A549 (cell line): ENCODE results near the gene COL5A1. TPM values are rescaled to one million over a fixed set of nuclear protein-coding genes. Genes with fewer than 3 reads are reported as not detected.
A peak's percentile ranks its signal among the peaks of the same experiment; 100 is the strongest.

Source experiments
- ATAC-seq, 2 experiments: fragments of 200-7000 bp in 1 of 2; fragments of >200 bp in 1 of 2; cut with Nextera tagmentation in 1 of 2; cut with Tn5 transposase in 1 of 2; 3 replicates each; pipeline versions ENCODE4 v1.8.0 to v1.9.1; 2018 to 2020; ENCODE audit warnings: mild to moderate bottlenecking in 1 of 2, moderate library complexity in 1 of 2
- CTCF ChIA-PET: fragments of 300-600 bp; sonication (Branson Sonifier 250); formaldehyde crosslinking; extraction: SDS; loops from one replicate; lab custom pipeline; 2021; ENCODE audit warnings: antibody characterized with exemption, inconsistent platforms; lab: Yijun Ruan, JAX
- POLR2A ChIA-PET: fragments of 350-600 bp; formaldehyde crosslinking; extraction: SDS; loops from one replicate; lab custom pipeline; 2021; ENCODE audit warnings: antibody characterized with exemption, inconsistent platforms; lab: Yijun Ruan, JAX
- DNase-seq, 2 experiments: peaks; one replicate each; pipeline versions ENCODE4 v3.0.0 to v3.0.0-alpha.2; 2011 to 2016; ENCODE audit warnings: low read depth in 1 of 2, low spot score in 1 of 2
- FAIRE-seq: peaks from 2 replicates; lab custom pipeline; 2011; peaks lifted over from hg19 to GRCh38; lab: Jason Lieb, UNC
- H3K27ac ChIP-seq, 2 experiments: fragments of >200 bp; sonication (Bioruptor Twin); formaldehyde crosslinking; 3 replicates each; pipeline ENCODE4 v1.5.1; 2016 to 2017
- H3K4me1 ChIP-seq: fragments of >200 bp; sonication (Bioruptor Twin); formaldehyde crosslinking; 3 replicates; pipeline ENCODE4 v1.6.1; 2016
- H3K4me2 ChIP-seq: fragments of >200 bp; sonication (Bioruptor Twin); formaldehyde crosslinking; 3 replicates; pipeline ENCODE4 v1.6.1; 2016
- H3K4me3 ChIP-seq: fragments of >200 bp; sonication (Bioruptor Twin); formaldehyde crosslinking; 3 replicates; pipeline ENCODE4 v1.5.1; 2016
- H3K9me3 ChIP-seq: fragments of >200 bp; sonication (Bioruptor Twin); formaldehyde crosslinking; 3 replicates; pipeline ENCODE4 v1.6.1; 2016
- CEBPB ChIP-seq, 2 experiments: fragments of >200 bp in 1 of 2; sonication (Bioruptor Twin) in 1 of 2; formaldehyde crosslinking in 1 of 2; IDR thresholded peaks; 2 replicates each; pipeline ENCODE4 v1.6.1; 2012 to 2016
- ELK1 ChIP-seq: fragments of 150-350 bp; IDR thresholded peaks from 2 replicates; pipeline ENCODE4 v1.6.1; 2014; ENCODE audit warnings: low read depth, mild to moderate bottlenecking, low read length
- ESRRA ChIP-seq: fragments of 150-350 bp; IDR thresholded peaks from 2 replicates; pipeline ENCODE4 v1.6.1; 2014; ENCODE audit warnings: mild to moderate bottlenecking, low read length, borderline replicate concordance
- FOXS1 ChIP-seq: fragments of 250-450 bp; sonication (Bioruptor Pico); IDR thresholded peaks from 2 replicates; pipeline ENCODE4 v1.5.0; 2020; ENCODE audit warnings: mild to moderate bottlenecking, moderate library complexity
- GATA3 ChIP-seq: IDR thresholded peaks from 2 replicates; pipeline ENCODE4 v1.6.1; 2012; ENCODE audit warnings: borderline replicate concordance
- HEYL ChIP-seq: fragments of 250-450 bp; sonication (Bioruptor Pico); IDR thresholded peaks from 2 replicates; pipeline ENCODE4 v1.8.0; 2021; ENCODE audit warnings: mild to moderate bottlenecking, moderate library complexity
- HMGXB4 ChIP-seq: fragments of 250-450 bp; sonication (Bioruptor Pico); IDR thresholded peaks from 2 replicates; pipeline ENCODE4 v1.5.0; 2021; ENCODE audit warnings: mild to moderate bottlenecking, moderate library complexity, borderline replicate concordance
- HOXB5 ChIP-seq: fragments of 250-450 bp; sonication (Bioruptor Pico); IDR thresholded peaks from 2 replicates; pipeline ENCODE4 v1.5.0; 2020; ENCODE audit warnings: mild to moderate bottlenecking, moderate library complexity
- KDM1A ChIP-seq: fragments of 200-600 bp; sonication (generic); IDR thresholded peaks from 2 replicates; pipeline ENCODE4 v1.6.1; 2016; ENCODE audit warnings: low read depth, mild to moderate bottlenecking
- NR3C1 ChIP-seq: fragments of >200 bp; sonication (Bioruptor Twin); formaldehyde crosslinking; IDR thresholded peaks from 3 replicates; pipeline ENCODE4 v1.6.1; 2017
- RFX5 ChIP-seq: fragments of 450-650 bp; IDR thresholded peaks from 2 replicates; pipeline ENCODE4 v1.7.1; 2014; ENCODE audit warnings: antibody characterized with exemption, mild to moderate bottlenecking, moderate library complexity
- RNF2 ChIP-seq: fragments of 200-600 bp; sonication (generic); IDR thresholded peaks from 2 replicates; pipeline ENCODE4 v1.6.1; 2016; ENCODE audit warnings: low read depth, mild to moderate bottlenecking, antibody characterized with exemption, moderate library complexity, borderline replicate concordance
- SMC3 ChIP-seq: fragments of >200 bp; sonication (Bioruptor Twin); formaldehyde crosslinking; IDR thresholded peaks from 3 replicates; pipeline ENCODE4 v1.6.1; 2018; ENCODE audit warnings: inconsistent platforms
- SREBF2 ChIP-seq: fragments of 450-650 bp; IDR thresholded peaks from 2 replicates; pipeline ENCODE4 v1.6.1; 2014; ENCODE audit warnings: mild to moderate bottlenecking, moderate library complexity
- ZC3H11A ChIP-seq: fragments of 450-650 bp; IDR thresholded peaks from 2 replicates; pipeline ENCODE4 v1.6.1; 2014; ENCODE audit warnings: antibody characterized with exemption, mild to moderate bottlenecking
- ZFP36 ChIP-seq: fragments of 450-650 bp; IDR thresholded peaks from 2 replicates; pipeline ENCODE4 v1.6.1; 2014; ENCODE audit warnings: borderline replicate concordance; ENCODE audit not compliant: partially characterized antibody
- WGBS: methylation state at CpG from one replicate; pipeline ENCODE4 v1.1.6; 2017; ENCODE audit errors: missing lambda C conversion rate; 5-methylcytosine and 5-hydroxymethylcytosine counted together
- polyA plus RNA-seq, 4 experiments: library from polyadenylated mRNA; depleted of rRNA in 3 of 4; stranded (reverse); fragments of >200 nt; fragmentation: RNase III in 1 of 4; extraction: RNeasy Plus Mini Kit Qiagen cat#74134 plus additional on column Dnase treatment in 1 of 4; gene quantifications; 2 replicates in 3 of 4; 3 replicates in 1 of 4; pipeline ENCODE4 v1.2.3, GENCODE V29; 2011 to 2017

The COL5A1 gene
- polyA plus RNA-seq, 2 of the 4 experiments (the other 2 are of a cell fraction), result 16.1 to 67.5 TPM

- TF ChIP-seq HEYL (no peak), CEBPB (IDR thresholded peaks at IDR 0.05) (no peak), RFX5 (no peak), HMGXB4 (CRISPR knock-in tag) (no peak), SMC3 (no peak), ELK1 (no peak), HOXB5 (no peak), NR3C1 (no peak), RNF2 (no peak)
- TF ChIP-seq, all 56 proteins: peak for 0
These were observed 11.8 kb upstream of the COL5A1 start (continued) for GRCh38 chr9:134629586-134630392.

GRCh38 chr9:134630393-134630790 is 11.2 kb upstream of the COL5A1 start:
- WGBS, result 87% methylated on average over 13 of the region's 13 CpGs
- ChIA-PET CTCF (interaction anchor here (1.6 kb wide), 1 partner anchor 10 kb away, joined by 4 read pairs; no protein-coding TSS in a partner anchor), POLR2A (no interaction called here)
- Histone ChIP-seq H3K4me1 (peaks cover 7% of the 10 kb centered on the region), H3K27ac (peak overlapping the region in 1 of 2 experiments; percentile 40; a peak in 1 of 6 replicates), H3K9me3 (no peaks in the 10 kb centered on the region), H3K4me3 (no peak overlapping the region), H3K4me2 (no peak overlapping the region)
- DNase-seq, result no peak
- ATAC-seq, result no peak
- TF ChIP-seq ELK1 (no peak), KDM1A (no peak), ZC3H11A (no peak), FOXS1 (no peak), RNF2 (no peak), SREBF2 (no peak), GATA3 (no peak), ZFP36 (no peak), ESRRA (no peak), HEYL (no peak)
- FAIRE-seq, result no peak

- no peak for TF ChIP-seq SMC3
- Histone ChIP-seq H3K4me2 (no peak overlapping the region), H3K4me3 (no peak overlapping the region), H3K4me1 (peaks cover 2% of the 10 kb centered on the region; the same call in 2 of the 3 replicates), H3K27ac (no peak overlapping the region; a peak in 1 of 6 replicates), H3K9me3 (no peaks in the 10 kb centered on the region)
- no peak for ATAC-seq
- WGBS, result 84% methylated on average over 8 of the region's 8 CpGs
- CTCF ChIA-PET, result interaction anchor here (1.3 to 1.6 kb wide), 2 partner anchors 10 to 181 kb away, joined by 4 to 5 read pairs; no protein-coding TSS in a partner anchor
- no peak for FAIRE-seq
- DNase-seq, result no peak
- POLR2A ChIA-PET, result no interaction called here
These were observed 10.7 kb upstream of the COL5A1 start for GRCh38 chr9:134630861-134631260.
